GM21619 (cell line): ENCODE data around the gene NTM.
"Not testable (repeated sequence)": the region's sequence is repeated elsewhere in the genome, so short reads cannot be mapped to it uniquely, and the experiment has no call there.

Source experiments
- ATAC-seq: cut with Tn5 transposase; IDR thresholded peaks from one replicate; pipeline ENCODE4 v1.9.1; 2021; ENCODE audit not compliant: unreplicated experiment

The NTM gene

DNA sequence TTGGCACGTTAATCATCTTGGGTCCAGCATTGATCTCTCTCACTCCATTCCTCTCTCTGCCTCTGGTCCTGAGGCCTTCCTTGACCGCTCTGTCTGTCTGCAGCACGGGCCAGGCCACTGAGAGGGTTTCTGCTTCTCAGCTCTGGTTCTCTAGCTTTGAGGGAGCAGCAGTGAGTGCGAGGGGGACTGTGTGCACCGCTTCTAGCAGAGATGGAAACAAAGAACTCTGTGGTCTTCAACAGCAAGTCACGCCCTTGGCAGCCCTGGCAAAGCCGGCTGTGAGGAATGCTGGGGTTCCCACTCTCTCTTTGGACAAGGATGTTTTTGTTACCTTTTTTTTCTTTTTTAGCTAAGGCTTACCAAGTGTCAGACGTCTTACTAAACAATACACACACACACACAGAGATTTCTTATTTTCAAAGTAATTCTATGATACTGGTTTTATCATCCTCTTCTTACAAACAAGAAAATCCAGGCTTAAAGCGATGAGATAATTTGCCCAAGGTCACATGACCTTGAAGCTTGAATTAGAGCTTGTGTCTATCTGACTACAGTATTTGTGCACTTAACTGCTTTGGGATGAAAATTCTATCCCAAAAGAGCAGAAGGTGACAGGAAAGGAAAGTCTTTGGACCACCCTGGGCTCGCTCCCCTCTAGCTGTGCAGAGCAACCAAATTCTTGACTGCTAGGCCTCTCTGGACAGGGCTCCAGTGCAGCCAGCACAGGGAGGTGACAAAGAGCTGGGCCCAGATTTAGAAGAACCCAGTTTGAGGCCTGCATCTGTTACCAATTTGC, 293.2 kb downstream of the NTM start:
- ATAC-seq: no peak

- no peak for ATAC-seq
Observed at GRCh38 chr11:131664293-131664692, 293.9 kb downstream of the NTM start.

DNA sequence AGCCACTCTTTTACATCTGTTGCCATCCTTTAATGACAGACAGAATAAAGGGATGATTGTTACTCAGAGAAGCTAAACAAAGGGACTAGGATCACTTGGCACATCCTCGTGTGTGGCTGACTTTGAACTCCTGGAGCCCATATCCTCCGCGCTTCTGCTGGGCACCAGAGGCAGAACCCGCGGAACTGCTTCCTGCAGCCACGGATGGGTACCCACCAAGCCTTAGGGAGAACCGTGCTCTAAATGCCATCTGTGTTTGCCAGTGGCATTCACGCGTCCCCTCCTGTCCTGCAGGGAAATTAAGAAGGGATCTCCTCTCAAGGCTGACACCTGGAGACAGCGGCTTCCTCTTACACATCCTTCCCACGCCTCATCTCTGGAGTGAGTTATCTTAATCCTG, 294.4 kb downstream of the NTM start:
- no peak for ATAC-seq

DNA sequence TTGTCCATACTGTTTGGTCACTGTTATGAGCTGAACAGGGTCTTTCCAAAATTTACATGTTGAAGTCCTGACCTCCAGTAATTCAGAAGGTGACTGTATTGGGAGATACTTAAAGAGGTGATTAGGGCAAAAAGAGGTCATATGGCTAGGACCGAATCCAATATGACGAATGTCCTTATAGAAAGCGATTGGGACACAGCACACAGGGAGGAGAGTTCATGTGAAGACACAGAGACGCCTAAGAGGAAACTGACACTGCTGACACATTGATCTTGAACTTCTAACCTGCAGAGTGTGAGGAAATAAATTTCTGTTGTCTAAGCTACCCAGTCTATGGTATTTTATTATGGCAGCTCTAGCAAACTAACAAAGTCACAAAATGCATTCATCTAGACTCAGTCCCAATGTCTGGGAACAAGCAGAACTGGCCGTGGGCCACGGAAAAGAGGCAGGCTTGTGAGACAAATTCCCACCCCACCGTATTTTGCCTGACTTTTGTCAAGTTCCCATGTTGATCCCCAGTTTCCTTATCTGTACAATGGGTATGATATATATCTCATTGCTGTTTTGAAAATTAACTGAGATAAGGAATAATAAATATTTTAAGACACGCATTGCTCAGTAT, 295.0 kb downstream of the NTM start:
- no peak for ATAC-seq

DNA sequence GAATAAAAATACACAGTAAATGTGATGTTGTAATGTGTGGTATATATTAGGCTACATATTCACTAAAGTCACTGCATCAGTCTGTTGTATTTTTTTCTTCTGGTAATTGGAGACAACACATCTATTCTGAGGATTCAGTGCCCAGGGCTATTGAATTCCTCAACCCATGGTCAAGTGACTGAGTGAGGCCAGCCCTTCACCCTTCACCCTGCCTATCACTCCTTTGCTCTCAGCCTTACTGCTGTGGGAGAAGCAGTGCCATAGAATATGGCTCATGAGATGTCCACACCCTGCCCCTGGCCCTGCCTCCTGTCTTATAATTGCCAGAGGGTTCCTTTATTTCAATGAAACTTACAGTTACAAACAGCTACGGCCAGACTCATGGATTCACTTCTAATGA, 295.6 kb downstream of the NTM start:
- ATAC-seq: no peak

- no peak for ATAC-seq
Observed at GRCh38 chr11:131666617-131667016, 296.2 kb downstream of the NTM start.

DNA sequence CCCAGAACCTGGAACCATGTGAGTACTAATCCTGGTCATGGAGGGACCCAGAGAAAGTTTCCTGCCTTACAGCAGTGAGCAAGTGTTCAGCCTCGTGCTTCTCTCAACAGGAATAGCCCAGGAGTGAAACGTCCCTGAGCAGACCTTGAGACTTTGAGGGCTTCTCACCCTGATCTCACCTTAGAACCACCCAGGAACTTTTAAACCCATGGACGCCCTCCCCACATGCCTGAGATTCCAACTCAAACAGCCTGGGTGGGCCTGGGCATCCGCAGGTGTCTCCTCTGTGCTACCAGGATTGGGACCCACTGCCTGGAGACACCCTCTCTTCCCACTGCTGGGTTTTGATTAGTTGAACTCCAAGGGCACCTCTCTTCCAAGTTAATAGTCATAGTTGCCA, 297.2 kb downstream of the NTM start:
- ATAC-seq: no peak

- peak; percentile 89 for ATAC-seq
Observed at GRCh38 chr11:131668500-131669400, 298.3 kb downstream of the NTM start.

DNA sequence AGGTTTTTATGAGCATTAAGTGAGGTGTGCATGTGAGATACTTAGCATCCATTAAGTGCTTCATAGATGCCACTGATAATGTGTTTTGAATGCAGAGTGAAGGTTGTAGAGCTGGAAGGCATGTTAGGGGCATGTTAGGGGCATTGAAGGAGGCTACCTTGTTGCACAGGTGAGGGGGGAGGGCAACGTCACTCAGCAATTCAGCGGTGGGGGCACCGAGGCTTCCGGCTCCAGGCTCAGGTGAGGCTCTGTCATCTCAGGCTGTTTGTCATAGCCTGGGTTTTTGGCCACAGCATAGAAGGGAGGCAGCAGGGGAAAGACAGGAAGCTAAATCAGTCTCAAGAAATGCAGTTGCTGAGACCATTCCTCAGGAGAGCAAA, 299.0 kb downstream of the NTM start:
- ATAC-seq: no peak

GRCh38 chr11:131670876-131671275, 300.5 kb downstream of the NTM start:
- ATAC-seq: no peak

GRCh38 chr11:131671320-131671719, 300.9 kb downstream of the NTM start:
- ATAC-seq: no peak

DNA sequence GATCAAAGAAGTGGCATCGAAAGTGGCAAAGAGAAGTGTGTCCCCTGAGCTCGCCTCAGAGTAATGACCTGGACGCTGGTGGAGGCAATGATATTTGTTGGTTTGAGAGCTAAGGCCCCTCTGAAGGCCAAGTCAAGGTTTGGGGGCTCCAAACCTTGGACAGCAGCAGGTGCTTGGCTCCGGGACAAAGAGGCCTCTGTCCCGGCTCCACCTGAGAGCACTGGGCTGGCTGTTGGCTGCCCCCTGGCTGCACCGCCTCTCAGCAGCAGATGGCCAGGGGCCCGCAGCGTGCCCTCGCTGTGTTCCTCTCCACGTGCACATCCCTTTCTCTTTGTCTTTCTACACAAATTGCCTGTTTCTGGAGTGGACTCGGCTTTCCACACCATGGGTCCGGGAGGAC, 301.3 kb downstream of the NTM start:
- ATAC-seq: no peak

GRCh38 chr11:131672191-131672590, 301.8 kb downstream of the NTM start:
- no peak for ATAC-seq

DNA sequence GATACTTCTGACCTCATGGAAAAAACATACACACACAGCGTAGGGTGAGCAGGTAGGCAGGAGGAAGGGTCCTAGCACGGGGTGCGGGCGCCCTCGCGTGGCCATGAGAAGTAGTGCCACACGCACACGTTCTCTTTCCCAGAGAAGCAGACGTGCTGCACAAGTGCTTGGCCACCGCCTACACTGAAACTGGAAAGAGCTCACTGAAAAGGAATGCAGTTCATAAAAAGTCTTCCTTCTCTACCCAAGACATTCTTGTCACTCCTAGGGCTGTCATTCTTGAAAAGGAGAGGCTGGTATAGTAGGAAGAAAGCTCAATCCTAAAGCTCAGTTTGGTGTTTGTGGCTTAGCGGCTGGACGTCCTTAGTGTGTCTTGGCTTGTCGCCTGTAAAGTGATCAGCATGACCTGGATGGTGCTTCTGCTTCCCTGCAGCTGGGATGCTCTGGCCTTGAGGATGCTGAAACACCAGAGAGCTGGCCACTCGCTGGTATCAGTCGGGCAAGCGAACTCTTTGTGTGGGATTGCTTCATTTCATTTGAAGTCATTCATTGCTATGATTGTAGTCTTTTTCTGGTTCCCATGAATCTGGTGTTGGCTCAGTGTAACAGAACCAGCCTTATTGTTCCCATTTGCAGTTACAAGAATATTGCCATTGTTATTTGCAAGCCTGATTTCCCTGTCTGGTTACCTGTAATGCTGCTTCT, 303.8 kb downstream of the NTM start:
- peak; percentile 91 for ATAC-seq

DNA sequence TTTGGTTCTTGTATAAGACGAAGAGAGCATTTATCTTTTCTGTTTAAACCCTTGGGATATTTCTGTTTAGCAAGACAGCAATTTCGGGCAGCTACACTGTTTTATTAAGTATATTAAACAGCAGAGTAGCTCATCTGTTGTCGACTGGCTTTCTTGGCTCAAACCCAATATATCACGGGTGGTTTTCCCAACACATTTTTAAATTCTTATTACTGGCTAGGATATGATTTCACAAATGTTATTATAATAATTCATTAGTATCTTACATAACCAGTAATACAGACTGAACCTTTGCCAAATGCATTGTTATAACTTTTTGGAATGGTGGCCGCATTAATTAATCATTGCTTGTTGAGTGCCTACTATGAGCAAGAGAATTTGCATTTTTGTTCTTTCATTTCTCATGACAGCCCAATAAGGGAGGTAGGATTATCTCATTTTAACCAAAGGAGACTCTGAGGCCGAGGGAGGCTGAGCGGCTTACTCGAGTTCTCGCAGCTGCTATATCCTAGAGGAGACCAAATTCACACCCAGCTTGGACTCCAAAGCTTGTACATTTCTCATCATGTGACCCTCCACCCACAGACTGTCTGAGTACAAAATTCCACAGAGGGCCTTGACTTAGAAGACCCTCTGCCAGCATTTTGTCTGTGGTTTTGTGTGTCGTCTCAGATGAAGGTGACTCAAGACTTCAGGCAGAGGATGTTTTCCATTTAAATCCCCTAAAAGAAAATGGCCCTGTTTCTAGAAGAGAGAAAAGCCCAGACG, 304.9 kb downstream of the NTM start:
- no peak for ATAC-seq

DNA sequence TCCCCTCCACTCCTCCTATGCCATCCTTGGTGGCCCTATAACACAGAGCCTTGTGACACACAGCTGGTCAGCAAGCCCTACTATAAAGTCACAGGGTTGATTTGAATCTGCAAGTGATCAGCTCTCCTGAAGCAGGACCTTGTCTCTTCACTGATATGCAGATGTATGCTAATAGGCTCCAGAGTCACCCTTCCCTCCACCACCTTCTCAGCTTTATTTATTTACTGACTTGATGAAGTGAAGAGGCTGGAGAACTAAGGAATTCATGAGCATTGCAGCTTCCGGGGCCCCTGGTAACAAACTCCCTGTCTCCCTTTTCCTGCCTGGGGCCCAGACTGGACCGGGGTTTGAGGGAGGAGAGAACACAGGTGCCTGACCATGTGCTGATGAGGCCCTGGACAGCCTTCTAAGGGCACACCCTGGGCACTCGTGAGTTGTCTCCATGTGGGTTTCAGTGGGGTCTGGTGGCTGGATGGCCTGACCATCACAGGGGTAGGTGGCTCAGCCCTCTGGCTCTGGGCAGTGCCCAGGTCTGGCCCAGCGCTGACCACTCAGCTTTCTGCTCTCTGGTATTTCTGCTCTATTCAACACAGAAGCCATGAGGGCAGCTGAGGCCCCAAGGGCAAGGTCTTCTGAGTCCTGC, 307.5 kb downstream of the NTM start:
- ATAC-seq: no peak

DNA sequence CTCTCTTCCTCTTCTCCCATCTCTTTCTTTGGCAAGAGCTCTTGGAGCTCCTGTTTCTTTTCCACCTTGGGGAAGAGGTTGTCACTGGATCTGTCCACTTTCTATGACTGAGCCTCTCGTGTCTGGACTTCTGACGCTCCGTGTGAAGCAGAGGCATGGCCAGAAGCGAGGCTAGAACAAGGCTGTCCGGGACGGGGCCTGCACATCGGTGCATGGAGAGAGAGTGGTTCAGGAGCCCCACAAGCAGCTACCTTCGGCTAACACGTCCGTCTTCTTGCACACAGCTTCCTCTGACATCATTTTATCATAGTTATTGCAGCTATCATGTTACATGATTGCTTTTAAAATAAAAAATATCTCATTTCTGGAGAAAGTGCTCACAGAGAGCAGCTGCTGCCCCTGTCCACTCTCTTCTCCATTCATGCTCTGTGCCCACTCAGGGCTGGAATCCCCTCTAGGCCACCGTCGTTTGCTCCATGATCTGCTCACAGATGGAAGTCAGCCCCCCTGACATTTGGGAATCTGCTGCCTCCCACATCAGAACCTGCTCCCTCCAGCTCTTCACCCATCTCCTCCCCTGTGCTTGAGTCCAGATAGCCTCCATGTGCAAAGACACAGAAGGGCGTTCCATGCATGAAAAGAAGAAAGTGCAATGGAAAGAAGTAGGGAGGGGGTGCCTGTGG, 308.4 kb downstream of the NTM start:
- ATAC-seq: no peak

DNA sequence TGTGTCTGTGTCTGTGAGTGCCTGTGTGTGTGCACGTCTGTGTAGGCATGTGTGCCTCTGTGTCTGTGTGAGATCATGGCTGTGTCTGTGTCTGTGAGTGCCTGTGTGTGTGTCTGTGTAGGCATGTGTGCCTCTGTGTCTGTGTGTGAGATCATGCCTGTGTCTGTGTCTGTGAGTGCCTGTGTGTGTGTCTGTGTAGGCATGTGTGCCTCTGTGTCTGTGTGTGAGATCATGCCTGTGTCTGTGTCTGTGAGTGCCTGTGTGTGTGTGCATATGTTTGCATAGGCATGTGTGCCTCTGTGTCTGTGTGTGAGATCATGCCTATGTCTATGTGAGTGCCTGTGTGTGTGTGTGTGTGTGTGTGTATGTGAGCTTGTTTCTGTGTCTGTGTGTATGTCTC, 310.0 kb downstream of the NTM start:
- ATAC-seq: not testable (repeated sequence)

GRCh38 chr11:131681920-131682319, 311.5 kb downstream of the NTM start:
- no peak for ATAC-seq
